ENCODE results near the gene NUFIP1. TPM values are rescaled to one million over a fixed set of nuclear protein-coding genes. Genes with fewer than 3 reads are reported as not detected.
A peak's percentile ranks its signal among the peaks of the same experiment; 100 is the strongest.

The NUFIP1 gene
- total RNA-seq, 2 donors from 2014 or later: 6.6 to 8.1 TPM

GRCh38 chr13:44932171-44932849, 57.0 kb downstream of the NUFIP1 start:
- no peak overlapping the region for H3K27ac Mint-ChIP-seq
- ATAC-seq (no peak), DNase-seq (ENCODE audit: low spot score in 2 of 2) (no peak)
- H3K9me3 Mint-ChIP-seq: no peaks in the 10 kb centered on the region
- no peaks in the 10 kb centered on the region for H3K36me3 Mint-ChIP-seq

GRCh38 chr13:44930963-44931623, 58.2 kb downstream of the NUFIP1 start:
- Mint-ChIP-seq H3K27ac (no peak overlapping the region), H3K9me3 (no peaks in the 10 kb centered on the region), H3K36me3 (no peaks in the 10 kb centered on the region)
- DNase-seq (ENCODE audit: low spot score in 2 of 2): no peak
- no peak for ATAC-seq

GRCh38 chr13:44930280-44930679, 59.0 kb downstream of the NUFIP1 start:
- DNase-seq (ENCODE audit: low spot score in 2 of 2) (no peak), ATAC-seq (no peak)
- no peak overlapping the region for H3K27ac Mint-ChIP-seq
- no peaks in the 10 kb centered on the region for H3K9me3 Mint-ChIP-seq
- H3K36me3 Mint-ChIP-seq: no peaks in the 10 kb centered on the region

DNA sequence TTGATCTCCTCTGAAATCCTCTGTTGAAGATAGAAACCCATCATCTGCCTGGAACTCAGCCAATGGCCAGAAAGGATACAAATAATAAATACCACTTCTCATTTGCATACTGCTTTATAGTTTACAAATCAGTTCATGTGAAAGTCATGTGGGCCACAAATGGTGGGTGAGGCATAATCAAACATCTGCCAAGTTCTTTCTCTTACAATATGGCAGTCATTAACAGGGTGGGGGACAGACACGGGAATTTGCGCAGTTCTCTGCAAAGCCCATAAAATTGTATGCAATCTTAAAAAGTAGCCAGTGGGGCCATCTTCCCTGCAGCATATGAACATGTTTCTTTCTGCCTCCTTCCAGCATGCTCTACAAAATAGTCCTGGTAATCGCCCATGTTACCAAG, 59.6 kb downstream of the NUFIP1 start:
- Mint-ChIP-seq H3K9me3 (no peaks in the 10 kb centered on the region), H3K27ac (no peak overlapping the region), H3K36me3 (no peaks in the 10 kb centered on the region)
- ATAC-seq (no peak), DNase-seq (ENCODE audit: low spot score in 2 of 2) (no peak)

DNA sequence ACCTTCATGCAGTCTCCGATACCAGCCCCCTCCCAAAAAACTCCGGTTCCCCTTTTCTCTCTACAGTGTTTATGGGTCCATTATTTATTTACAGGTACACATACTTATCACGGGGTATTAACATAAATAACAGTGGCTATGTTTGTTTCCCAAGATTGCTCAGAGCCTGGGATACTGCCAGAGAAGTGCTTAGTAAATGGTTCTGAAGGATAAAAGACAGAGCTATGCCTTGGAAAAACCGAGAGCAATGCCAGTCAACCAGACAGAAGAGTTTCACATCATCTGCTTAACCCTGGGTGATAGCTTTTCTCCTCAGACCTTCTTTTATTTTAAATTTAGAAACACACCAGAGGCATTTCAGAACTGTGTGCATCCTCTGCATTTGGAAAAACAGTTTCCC, 61.3 kb downstream of the NUFIP1 start:
- no peaks in the 10 kb centered on the region for H3K36me3 Mint-ChIP-seq
- ATAC-seq (no peak), DNase-seq (ENCODE audit: low spot score in 2 of 2) (no peak)
- H3K9me3 Mint-ChIP-seq: no peaks in the 10 kb centered on the region
- no peak overlapping the region for H3K27ac Mint-ChIP-seq

DNA sequence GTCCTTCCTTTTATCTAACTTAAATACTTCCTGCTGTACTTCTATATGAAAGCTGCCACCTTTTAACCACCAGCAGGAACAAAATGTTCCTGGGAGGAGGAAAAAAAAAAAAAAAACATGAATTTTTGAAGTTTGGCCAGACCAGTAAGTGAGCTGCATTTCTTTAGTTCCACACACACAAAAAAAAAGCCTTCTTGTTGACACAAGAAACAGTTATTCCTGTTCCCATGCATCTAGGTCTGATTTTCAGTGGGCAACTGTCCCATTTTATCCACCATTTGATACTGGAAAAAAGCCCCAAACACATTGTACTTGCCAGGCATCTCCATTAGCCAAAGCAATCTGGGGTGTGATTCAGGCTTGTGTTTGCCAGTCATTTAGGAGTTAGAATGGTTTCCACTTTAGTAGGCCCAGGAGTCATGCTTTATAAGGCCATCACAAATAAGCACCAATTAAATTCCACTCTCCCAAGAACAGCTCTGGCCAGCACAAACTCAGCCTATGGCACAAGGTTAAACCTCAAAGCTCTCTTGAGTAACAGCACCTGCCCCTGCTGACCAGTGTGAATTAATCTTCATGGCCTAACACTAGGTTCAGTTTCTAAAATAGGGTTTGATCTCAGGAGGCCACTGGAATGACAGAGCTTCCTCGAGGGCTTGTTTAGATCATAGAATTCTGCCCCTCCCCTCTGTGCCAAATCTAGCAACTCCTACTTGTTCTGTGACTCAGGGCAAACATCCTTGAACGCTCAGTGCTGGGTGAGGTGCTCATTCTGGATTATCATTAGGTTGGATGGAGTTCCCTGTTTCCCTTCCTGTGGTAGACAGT, 67.1 kb downstream of the NUFIP1 start:
- H3K9me3 Mint-ChIP-seq: no peaks in the 10 kb centered on the region
- no peak for DNase-seq (ENCODE audit: low spot score in 2 of 2)
- no peaks in the 10 kb centered on the region for H3K36me3 Mint-ChIP-seq
- H3K27ac Mint-ChIP-seq: no peak overlapping the region
- ATAC-seq: no peak

DNA sequence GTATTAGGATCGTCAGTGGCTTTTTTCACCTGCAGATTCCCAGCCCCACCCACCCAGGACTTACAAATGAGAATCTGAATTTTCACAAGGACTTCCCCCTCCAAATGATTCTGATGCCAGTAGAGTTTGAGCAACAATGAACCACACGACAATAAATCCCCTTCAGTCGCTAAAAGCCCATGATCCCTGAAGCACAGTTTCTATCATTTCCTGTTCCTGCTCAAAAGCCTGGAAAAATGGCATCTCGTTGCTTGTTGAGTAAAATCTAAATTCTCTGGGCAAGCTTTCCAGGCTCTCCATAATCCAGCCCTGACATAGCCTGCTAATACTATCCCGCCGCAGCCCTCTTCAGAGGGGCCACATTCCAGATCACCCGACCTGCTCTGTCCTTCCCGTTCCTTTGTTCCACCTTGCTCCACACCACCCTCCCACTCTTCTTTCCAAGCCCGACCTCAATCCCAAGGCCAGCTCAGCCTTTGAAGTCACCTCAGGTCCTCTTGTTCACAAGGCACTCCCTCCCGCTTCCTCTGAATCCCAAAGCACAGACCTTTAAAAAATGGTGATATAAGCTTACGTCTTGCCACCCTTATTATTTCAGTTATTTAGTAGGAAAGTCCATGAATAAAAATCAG, 67.9 kb downstream of the NUFIP1 start:
- H3K27ac Mint-ChIP-seq: no peak overlapping the region
- H3K9me3 Mint-ChIP-seq: no peaks in the 10 kb centered on the region
- DNase-seq (ENCODE audit: low spot score in 2 of 2): no peak
- ATAC-seq: no peak
- H3K36me3 Mint-ChIP-seq: no peaks in the 10 kb centered on the region

DNA sequence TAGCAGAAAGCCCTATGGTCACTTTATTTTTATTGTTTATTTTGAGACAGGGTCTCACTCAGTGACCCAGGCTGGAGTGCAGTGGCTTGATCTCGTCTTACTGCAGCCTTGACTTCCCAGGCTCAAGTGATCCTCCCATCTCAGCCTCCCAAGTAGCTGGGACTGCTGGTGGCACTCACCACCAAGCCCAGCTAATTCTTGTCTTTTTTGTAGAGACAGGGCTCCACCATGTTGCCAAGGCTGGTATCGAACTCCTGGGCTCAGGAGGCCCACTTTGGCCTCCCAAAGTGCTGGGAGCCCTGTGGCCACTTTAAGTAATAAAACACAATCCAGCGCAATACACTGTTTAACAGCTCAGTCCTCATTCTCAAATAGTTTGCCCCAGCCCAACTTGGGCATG, 69.3 kb downstream of the NUFIP1 start:
- Mint-ChIP-seq H3K27ac (no peak overlapping the region), H3K9me3 (no peaks in the 10 kb centered on the region), H3K36me3 (no peaks in the 10 kb centered on the region)
- ATAC-seq (no peak), DNase-seq (ENCODE audit: low spot score in 2 of 2) (no peak)

DNA sequence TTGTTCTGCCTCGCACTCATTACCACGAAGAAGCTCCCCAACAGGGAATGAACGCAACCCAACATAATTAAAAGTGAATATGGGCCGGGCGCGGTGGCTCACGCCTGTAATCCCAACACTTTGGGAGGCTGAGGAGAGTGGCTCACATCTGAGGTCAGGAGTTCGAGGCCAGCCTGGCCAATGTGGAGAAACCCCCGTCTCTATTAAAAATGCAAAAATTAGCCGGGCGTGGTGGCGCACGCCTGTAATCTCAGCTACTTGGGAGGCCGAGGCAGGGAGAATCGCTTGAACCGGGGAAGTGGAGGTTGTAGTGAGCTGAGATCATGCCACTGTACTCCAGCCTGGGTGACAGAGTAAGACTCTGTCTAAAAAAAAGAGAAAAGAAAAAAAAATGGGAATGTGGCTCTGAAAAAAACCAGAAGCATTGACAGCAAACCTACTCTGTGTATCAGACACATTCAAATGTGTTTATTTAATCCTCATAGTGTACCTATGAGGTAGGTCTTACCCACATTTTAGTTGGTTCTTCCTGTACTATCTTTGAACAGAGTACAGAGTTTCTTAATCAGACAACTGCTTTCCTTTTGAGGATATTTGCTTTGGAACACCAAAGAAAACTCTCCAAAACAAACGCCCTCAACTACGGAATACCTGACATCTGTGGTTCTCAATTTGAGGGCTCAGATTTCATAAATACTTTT, 70.0 kb downstream of the NUFIP1 start:
- H3K27ac Mint-ChIP-seq: no peak overlapping the region
- H3K9me3 Mint-ChIP-seq: no peaks in the 10 kb centered on the region
- no peaks in the 10 kb centered on the region for H3K36me3 Mint-ChIP-seq
- ATAC-seq (no peak), DNase-seq (ENCODE audit: low spot score in 2 of 2) (no peak)

DNA sequence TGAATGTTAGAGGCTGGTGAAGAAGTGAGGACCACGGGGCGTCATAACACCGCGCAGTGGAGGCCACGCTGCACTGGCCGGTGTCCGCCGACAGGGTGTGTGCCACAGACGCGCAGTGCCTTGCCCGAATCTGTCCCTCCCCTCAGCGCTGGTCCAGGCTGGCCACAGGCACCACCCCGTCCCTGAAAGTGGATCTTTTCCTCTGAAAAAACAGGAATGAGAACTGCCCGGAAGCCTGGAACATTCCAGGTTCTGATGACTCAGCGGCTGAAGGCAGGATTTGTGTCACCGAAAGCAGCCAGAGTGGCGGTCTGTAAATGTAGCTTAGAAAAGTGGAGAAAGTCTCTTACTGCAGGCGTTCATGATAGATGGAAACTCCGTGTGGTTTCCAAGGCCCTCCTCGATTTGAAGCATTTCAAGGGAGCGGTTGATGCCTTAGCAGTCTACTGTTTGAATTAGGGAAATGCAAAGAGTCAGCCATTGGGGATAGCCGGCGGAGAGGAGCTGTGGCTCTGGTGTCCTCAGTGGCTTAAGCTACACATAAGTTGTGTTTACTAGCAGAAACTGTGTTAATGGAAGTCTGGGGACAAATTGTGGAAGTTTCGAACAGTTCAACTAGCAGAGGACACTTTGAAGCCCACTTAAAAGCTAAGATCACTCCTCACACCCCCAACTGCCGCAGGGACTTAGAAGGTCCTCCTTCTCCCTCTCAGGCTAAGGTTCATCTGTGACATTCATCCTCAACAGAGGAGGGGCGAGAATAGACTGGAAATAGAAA, 70.8 kb downstream of the NUFIP1 start:
- peak; percentile 78 to 83 for DNase-seq (ENCODE audit: low spot score in 2 of 2)
- ATAC-seq: peak; percentile 84 to 87
- Mint-ChIP-seq H3K9me3 (no peaks in the 10 kb centered on the region), H3K36me3 (no peaks in the 10 kb centered on the region), H3K27ac (no peak overlapping the region)

DNA sequence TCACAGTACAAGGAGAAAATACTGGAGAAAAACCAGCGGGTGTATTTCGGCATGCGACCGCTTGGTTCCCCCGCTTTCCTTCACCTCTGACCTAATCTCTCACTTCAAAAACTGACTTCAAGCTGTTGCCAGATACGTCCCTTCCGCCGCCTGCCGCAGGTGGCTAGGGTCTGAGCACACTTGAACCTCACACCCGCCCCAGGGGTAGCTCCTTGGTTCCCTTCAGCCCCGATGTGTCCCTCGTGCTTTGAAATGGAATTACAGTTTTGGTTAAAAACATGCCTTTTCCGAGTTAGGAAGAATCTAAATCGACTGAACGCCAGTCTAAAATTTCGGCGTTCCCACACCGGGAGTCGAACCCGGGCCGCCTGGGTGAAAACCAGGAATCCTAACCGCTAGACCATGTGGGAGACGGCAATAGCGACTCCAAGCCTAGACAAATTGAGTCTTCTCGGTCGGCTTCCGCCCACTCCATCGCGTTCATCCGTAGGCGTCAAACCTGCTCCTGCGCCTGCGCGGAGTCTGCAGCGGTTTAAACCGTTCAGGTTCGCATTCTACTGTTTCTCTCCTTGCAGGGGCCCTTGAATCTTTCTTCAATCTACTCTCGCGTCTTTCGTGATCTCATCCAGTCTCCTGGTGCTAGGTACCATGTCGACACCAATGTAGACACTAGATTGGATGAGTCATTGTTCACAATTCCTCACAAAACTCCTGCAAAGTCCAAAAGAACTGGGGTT, 71.5 kb downstream of the NUFIP1 start:
- Mint-ChIP-seq H3K36me3 (no peaks in the 10 kb centered on the region), H3K9me3 (peaks cover 5 to 6% of the 10 kb centered on the region in 2 donors), H3K27ac (no peak overlapping the region)
- DNase-seq (ENCODE audit: low spot score in 2 of 2): peak; percentile 95
- peak; percentile 82 to 84 for ATAC-seq

- ATAC-seq (no peak), DNase-seq (ENCODE audit: low spot score in 2 of 2) (no peak)
- peaks cover 5 to 19% of the 10 kb centered on the region in 2 donors for H3K36me3 Mint-ChIP-seq
- peaks cover 13 to 25% of the 10 kb centered on the region in 2 donors for H3K9me3 Mint-ChIP-seq
- no peak overlapping the region for H3K27ac Mint-ChIP-seq
Measured at GRCh38 chr13:44912278-44913016, 76.8 kb downstream of the NUFIP1 start.

DNA sequence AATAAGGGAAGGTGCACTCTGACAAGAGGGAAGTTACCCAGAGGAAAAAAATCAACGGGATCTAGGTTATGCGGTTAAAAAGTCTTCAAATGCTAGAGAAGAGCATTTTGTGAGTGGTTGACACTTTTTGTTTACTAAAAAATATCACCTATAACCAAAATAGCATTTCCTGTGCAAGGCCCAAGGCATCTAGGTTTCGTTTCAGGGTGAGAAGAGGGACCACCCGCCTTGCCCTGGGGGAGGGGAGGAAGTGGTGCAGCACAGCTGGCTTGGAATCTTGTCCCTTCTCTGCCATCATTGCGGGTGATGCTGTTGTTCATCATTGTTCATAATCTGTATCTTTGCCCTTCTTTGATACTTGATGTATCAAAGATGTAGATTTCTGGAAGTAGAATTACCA, 80.6 kb downstream of the NUFIP1 start:
- DNase-seq (ENCODE audit: low spot score in 2 of 2) (no peak), ATAC-seq (no peak)
- peaks cover 5 to 19% of the 10 kb centered on the region in 2 donors for H3K36me3 Mint-ChIP-seq
- H3K27ac Mint-ChIP-seq: no peak overlapping the region
- H3K9me3 Mint-ChIP-seq: peaks cover 13 to 25% of the 10 kb centered on the region in 2 donors

GRCh38 chr13:44908266-44908665, 81.0 kb downstream of the NUFIP1 start:
- H3K27ac Mint-ChIP-seq: no peak overlapping the region
- ATAC-seq: no peak
- peaks cover 13 to 24% of the 10 kb centered on the region in 2 donors for H3K9me3 Mint-ChIP-seq
- peaks cover 5 to 19% of the 10 kb centered on the region in 2 donors for H3K36me3 Mint-ChIP-seq
- no peak for DNase-seq (ENCODE audit: low spot score in 2 of 2)

DNA sequence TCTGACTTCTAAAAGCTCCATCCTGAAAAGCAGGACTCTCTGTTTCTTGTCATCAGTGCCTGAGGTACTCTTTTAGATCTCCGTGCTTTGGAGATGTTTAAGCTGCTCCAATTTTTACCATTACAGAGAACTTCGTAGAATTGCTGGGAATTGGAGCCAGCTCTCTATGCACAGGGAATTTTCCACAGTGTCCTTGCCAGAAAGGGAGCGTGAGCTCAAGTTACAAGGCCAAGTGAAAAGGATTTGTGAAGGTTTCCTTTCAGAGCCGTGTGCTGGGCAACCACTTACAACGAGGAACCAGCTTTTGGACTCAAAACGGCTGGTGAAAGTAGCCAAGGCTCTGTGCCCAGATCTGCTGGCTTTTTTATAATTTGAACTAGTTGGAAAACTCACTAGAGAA, 82.6 kb downstream of the NUFIP1 start:
- H3K36me3 Mint-ChIP-seq: peaks cover 5 to 11% of the 10 kb centered on the region in 2 donors
- no peak for DNase-seq (ENCODE audit: low spot score in 2 of 2)
- peaks cover 3 to 11% of the 10 kb centered on the region in 2 donors for H3K9me3 Mint-ChIP-seq
- no peak overlapping the region for H3K27ac Mint-ChIP-seq
- ATAC-seq: no peak

All from activated naive CD4-positive, alpha-beta T cell treated with anti-CD3 and anti-CD28 coated beads, Interleukin-2, amount 50 U/mL, for 72 hours (primary cell).